A549 (cell line): ENCODE data around the gene SOX4.

Experiments used
- CTCF ChIP-seq: fragments of >200 bp; sonication (Bioruptor Twin); formaldehyde crosslinking; IDR thresholded peaks from 3 replicates; pipeline ENCODE4 v1.5.1; 2016
- EHMT2 ChIP-seq: fragments of 200-600 bp; sonication (generic); IDR thresholded peaks from 2 replicates; pipeline ENCODE4 v1.6.1; 2016; ENCODE audit warnings: antibody characterized with exemption, low read depth, mild to moderate bottlenecking, moderate library complexity
- KDM5A ChIP-seq: fragments of 200-600 bp; sonication (generic); IDR thresholded peaks from 2 replicates; pipeline ENCODE4 v1.6.1; 2016; ENCODE audit warnings: antibody characterized with exemption, mild to moderate bottlenecking
- MYC ChIP-seq: IDR thresholded peaks from 2 replicates; pipeline ENCODE4 v1.6.1; 2012; ENCODE audit warnings: mild to moderate bottlenecking, inconsistent platforms, low read length, improper control_type of control experiment, borderline replicate concordance
- POLR2A ChIP-seq: IDR thresholded peaks from 2 replicates; pipeline ENCODE4 v1.6.1; 2012; ENCODE audit warnings: mild to moderate bottlenecking, low read length
- RNF2 ChIP-seq: fragments of 200-600 bp; sonication (generic); IDR thresholded peaks from 2 replicates; pipeline ENCODE4 v1.6.1; 2016; ENCODE audit warnings: low read depth, mild to moderate bottlenecking, antibody characterized with exemption, moderate library complexity, borderline replicate concordance
- TP53 ChIP-seq: fragments of 250-450 bp; sonication (Bioruptor Pico); IDR thresholded peaks from 2 replicates; pipeline ENCODE4 v1.5.0; 2021; ENCODE audit warnings: mild to moderate bottlenecking, moderate library complexity

DNA sequence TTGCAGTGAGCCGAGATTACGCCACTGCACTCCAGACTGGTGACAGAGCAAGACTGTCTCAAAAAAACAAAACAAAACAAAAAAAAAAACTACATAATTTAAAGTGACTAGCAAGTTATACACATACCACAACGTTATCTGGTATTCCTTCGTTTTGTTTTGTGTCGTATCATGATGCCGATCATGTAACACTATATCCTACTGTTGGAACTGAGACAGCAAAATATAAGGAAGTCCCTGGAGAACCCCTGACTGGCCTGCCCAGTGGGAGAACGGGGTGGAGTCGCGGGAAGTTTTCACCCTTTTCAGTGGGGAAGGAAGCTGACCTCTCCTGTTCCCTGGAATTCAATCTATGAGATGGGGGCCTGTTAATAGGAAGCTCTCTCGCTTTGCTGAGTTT, 15.1 kb downstream of the SOX4 start:
- no peak for TF ChIP-seq TP53
- TF ChIP-seq CTCF, result no peak
- TF ChIP-seq POLR2A, result no peak
- no peak for TF ChIP-seq EHMT2
- TF ChIP-seq MYC, result no peak
- no peak for TF ChIP-seq RNF2
- TF ChIP-seq KDM5A, result no peak
